IMR-90 (cell line): ENCODE measurements around the gene HORMAD2. TPM values are rescaled to one million over a fixed set of nuclear protein-coding genes. Genes with fewer than 3 reads are reported as not detected.

Experiments
- ATAC-seq: fragments of 200-7000 bp; cut with Tn5 transposase; 2 replicates; pipeline ENCODE4 v1.9.1; 2020; ENCODE audit warnings: low read depth, mild to moderate bottlenecking, moderate library complexity
- BruUV-seq: library from RNA; stranded (reverse); fragments of 400-500 nt; replicated peaks from 2 replicates; lab custom pipeline; 2021; lab: Mats Ljungman, UMichigan
- CTCF ChIA-PET: fragments of 300-600 bp; formaldehyde crosslinking; extraction: SDS; loops from one replicate; lab custom pipeline; 2021; ENCODE audit warnings: antibody characterized with exemption; lab: Yijun Ruan, JAX
- POLR2A ChIA-PET: fragments of 300-600 bp; sonication (Branson Sonifier 250); formaldehyde crosslinking; loops from one replicate; lab custom pipeline; 2022; ENCODE audit warnings: antibody characterized with exemption; ENCODE audit not compliant: unreplicated experiment; lab: Charles Lee
- DNase-seq: peaks from one replicate; pipeline ENCODE4 v3.0.0; 2013
- H2AFZ ChIP-seq: replicated peaks from 2 replicates; pipeline ENCODE3; 2013; ENCODE audit warnings: low read length, mild to moderate bottlenecking; ENCODE audit not compliant: poor library complexity
- H2AK5ac ChIP-seq: 2 replicates; pipeline ENCODE4 v1.6.1; 2013; ENCODE audit warnings: low read depth, low read length, inconsistent platforms
- H2AK9ac ChIP-seq: replicated peaks from 2 replicates; pipeline ENCODE3; 2013; ENCODE audit warnings: mild to moderate bottlenecking, low read depth, low read length, moderate library complexity; ENCODE audit not compliant: poor library complexity
- H2BK120ac ChIP-seq: 2 replicates; pipeline ENCODE4 v1.6.1; 2013; ENCODE audit warnings: low read depth, low read length, inconsistent platforms
- H2BK15ac ChIP-seq: 3 replicates; pipeline ENCODE4 v1.6.1; 2013; ENCODE audit warnings: low read depth, low read length, inconsistent platforms
- H2BK20ac ChIP-seq: 2 replicates; pipeline ENCODE4 v1.6.1; 2013; ENCODE audit warnings: low read depth, mild to moderate bottlenecking, inconsistent platforms, low read length, moderate library complexity
- H2BK5ac ChIP-seq: 2 replicates; pipeline ENCODE4 v1.6.1; 2013; ENCODE audit warnings: mild to moderate bottlenecking, low read depth, low read length, inconsistent platforms; ENCODE audit not compliant: poor library complexity, severe bottlenecking
- H3K14ac ChIP-seq: replicated peaks from 2 replicates; pipeline ENCODE4 v1.6.1; 2013; ENCODE audit warnings: low read depth, low read length, inconsistent platforms
- H3K18ac ChIP-seq: 2 replicates; pipeline ENCODE4 v1.6.1; 2013; ENCODE audit warnings: low read depth, low read length, control low read depth
- H3K23ac ChIP-seq: 2 replicates; pipeline ENCODE4 v1.6.1; 2013; ENCODE audit warnings: low read depth, low read length, inconsistent platforms
- H3K27ac ChIP-seq: 2 replicates; pipeline ENCODE4 v1.5.1; 2013; ENCODE audit warnings: mild to moderate bottlenecking, control low read depth, low read length; ENCODE audit not compliant: insufficient read depth
- H3K27me3 ChIP-seq: 2 replicates; pipeline ENCODE4 v1.6.1; 2013; ENCODE audit warnings: low read length; ENCODE audit not compliant: control insufficient read depth, insufficient read depth
- H3K36me3 ChIP-seq: 2 replicates; pipeline ENCODE4 v1.6.1; 2013; ENCODE audit warnings: low read length, mixed read lengths; ENCODE audit not compliant: control insufficient read depth, insufficient read depth
- H3K4ac ChIP-seq: 2 replicates; pipeline ENCODE4 v1.6.1; 2013; ENCODE audit warnings: low read depth, low read length, inconsistent platforms
- H3K4me1 ChIP-seq: 2 replicates; pipeline ENCODE4 v1.6.1; 2013; ENCODE audit warnings: low read length, mixed read lengths; ENCODE audit not compliant: control insufficient read depth, insufficient read depth
- H3K4me2 ChIP-seq: 2 replicates; pipeline ENCODE4 v1.6.1; 2013; ENCODE audit warnings: low read depth, mild to moderate bottlenecking, control low read depth, low read length, moderate library complexity
- H3K4me3 ChIP-seq: 2 replicates; pipeline ENCODE4 v1.5.1; 2013; ENCODE audit warnings: low read depth, mild to moderate bottlenecking, control low read depth, low read length, moderate library complexity; ENCODE audit not compliant: insufficient read depth
- H3K56ac ChIP-seq: 2 replicates; pipeline ENCODE4 v1.6.1; 2013; ENCODE audit warnings: low read length, inconsistent platforms; ENCODE audit not compliant: insufficient read depth; ENCODE audit errors: extremely low read depth
- H3K79me1 ChIP-seq, 2 experiments: 2 replicates each; pipeline ENCODE4 v1.6.1; 2013; ENCODE audit warnings: low read length in 2 of 2, inconsistent platforms in 1 of 2, low read depth in 1 of 2
- H3K9ac ChIP-seq: 2 replicates; pipeline ENCODE4 v1.6.1; 2013; ENCODE audit warnings: low read depth, low read length, control low read depth
- H3K9me1 ChIP-seq: 2 replicates; pipeline ENCODE4 v1.6.1; 2013; ENCODE audit warnings: low read length, inconsistent platforms; ENCODE audit not compliant: insufficient read depth
- H3K9me3 ChIP-seq: 2 replicates; pipeline ENCODE4 v1.6.1; 2013; ENCODE audit warnings: low read length; ENCODE audit not compliant: control insufficient read depth, insufficient read depth
- H4K20me1 ChIP-seq: 2 replicates; pipeline ENCODE4 v1.6.1; 2013; ENCODE audit warnings: low read length, inconsistent platforms; ENCODE audit not compliant: insufficient read depth
- H4K5ac ChIP-seq: 2 replicates; pipeline ENCODE4 v1.6.1; 2013; ENCODE audit warnings: mild to moderate bottlenecking, low read depth, low read length, control low read depth
- H4K8ac ChIP-seq, 2 experiments: 2 replicates each; pipeline ENCODE4 v1.6.1; 2013; ENCODE audit warnings: low read depth in 2 of 2, low read length in 2 of 2, control low read depth in 1 of 2, inconsistent platforms in 1 of 2
- H4K91ac ChIP-seq: 2 replicates; pipeline ENCODE4 v1.6.1; 2013; ENCODE audit warnings: low read depth, low read length, inconsistent platforms; ENCODE audit not compliant: insufficient read depth
- BHLHE40 ChIP-seq: fragments of 150-350 bp; IDR thresholded peaks from 2 replicates; pipeline ENCODE4 v1.6.1; 2016; ENCODE audit warnings: mild to moderate bottlenecking, low read depth, low read length
- CEBPB ChIP-seq: IDR thresholded peaks from 2 replicates; pipeline ENCODE4 v1.6.1; 2012; ENCODE audit warnings: low read depth, low read length, improper control_type of control experiment
- CHD1 ChIP-seq: IDR thresholded peaks from 2 replicates; pipeline ENCODE4 v1.6.1; 2012; ENCODE audit warnings: low read depth, low read length, improper control_type of control experiment
- FOS ChIP-seq: fragments of 150-350 bp; IDR thresholded peaks from 2 replicates; pipeline ENCODE4 v1.6.1; 2016; ENCODE audit warnings: low read depth, low read length
- MXI1 ChIP-seq: IDR thresholded peaks from 2 replicates; pipeline ENCODE4 v1.6.1; 2012; ENCODE audit warnings: low read depth, mild to moderate bottlenecking, low read length, moderate library complexity, borderline replicate concordance
- NFE2L2 ChIP-seq: fragments of 150-350 bp; IDR thresholded peaks from 2 replicates; pipeline ENCODE4 v1.6.1; 2016; ENCODE audit warnings: low read depth, mild to moderate bottlenecking, low read length
- POLR2A ChIP-seq: IDR thresholded peaks from 2 replicates; pipeline ENCODE4 v1.6.1; 2012; ENCODE audit warnings: mild to moderate bottlenecking, low read depth, low read length
- RAD21 ChIP-seq: IDR thresholded peaks from 2 replicates; pipeline ENCODE4 v1.6.1; 2012; ENCODE audit warnings: low read length, improper control_type of control experiment
- RCOR1 ChIP-seq: IDR thresholded peaks from 2 replicates; pipeline ENCODE4 v1.6.1; 2012; ENCODE audit warnings: mild to moderate bottlenecking, low read length, improper control_type of control experiment; ENCODE audit not compliant: insufficient replicate concordance
- RFX5 ChIP-seq: IDR thresholded peaks from 2 replicates; pipeline ENCODE4 v1.8.0; 2012; ENCODE audit warnings: low read depth, mild to moderate bottlenecking, low read length, moderate library complexity
- SMC3 ChIP-seq: fragments of 150-350 bp; IDR thresholded peaks from 2 replicates; pipeline ENCODE4 v1.6.1; 2016; ENCODE audit warnings: low read depth, mild to moderate bottlenecking, antibody characterized with exemption, low read length, moderate library complexity
- whole genome bisulfite sequencing, 2 experiments: methylation state at CpG; one replicate each; pipeline versions ENCODE4 v1.1.5 to v1.1.7; 2013; ENCODE audit warnings: missing lambda C conversion rate in 2 of 2; ENCODE audit not compliant: insufficient read length in 1 of 2; ENCODE audit errors: extremely low coverage in 2 of 2; 5-methylcytosine and 5-hydroxymethylcytosine counted together
- dilution Hi-C: fragments of 300-500 bp; cut with HindIII; formaldehyde crosslinking; loops from one replicate; pipeline ENCODE4 v1.14.3; 2018; ENCODE audit warnings: low sequenced_read_pairs; ENCODE audit not compliant: unreplicated experiment
- in situ Hi-C: fragments of 300-500 bp; cut with MboI; formaldehyde crosslinking; loops from 3 replicates; pipeline ENCODE4 v1.14.3; 2019; ENCODE audit warnings: low sequenced_read_pairs, inconsistent platforms, mixed read lengths
- intact Hi-C: fragments of 100-400 bp; cut with micrococcal nuclease; formaldehyde crosslinking; loops from 2 replicates; pipeline ENCODE4 v1.10.0; 2022
- polyA plus RNA-seq, 3 experiments: library from polyadenylated mRNA; depleted of rRNA; stranded (reverse); fragments of >200 nt; gene quantifications; 2 replicates each; pipeline ENCODE4 v1.2.3, GENCODE V29; 2012; ENCODE audit warnings: low replicate concordance in 1 of 3
- total RNA-seq: library from RNA; depleted of rRNA; stranded (reverse); fragments of >200 nt; gene quantifications from 2 replicates; pipeline ENCODE4 v1.2.3, GENCODE V29; 2012
- TF ChIP-seq, protein P1 (sequence below): conservative IDR thresholded peaks from 2 replicates; pipeline ENCODE4 v1.5.1; 2012; ENCODE audit warnings: mild to moderate bottlenecking, low read depth, low read length, improper control_type of control experiment

The HORMAD2 gene
- total and polyA plus RNA-seq, 2 of the 4 experiments (the other 2 are of a cell fraction) = not detected

DNA sequence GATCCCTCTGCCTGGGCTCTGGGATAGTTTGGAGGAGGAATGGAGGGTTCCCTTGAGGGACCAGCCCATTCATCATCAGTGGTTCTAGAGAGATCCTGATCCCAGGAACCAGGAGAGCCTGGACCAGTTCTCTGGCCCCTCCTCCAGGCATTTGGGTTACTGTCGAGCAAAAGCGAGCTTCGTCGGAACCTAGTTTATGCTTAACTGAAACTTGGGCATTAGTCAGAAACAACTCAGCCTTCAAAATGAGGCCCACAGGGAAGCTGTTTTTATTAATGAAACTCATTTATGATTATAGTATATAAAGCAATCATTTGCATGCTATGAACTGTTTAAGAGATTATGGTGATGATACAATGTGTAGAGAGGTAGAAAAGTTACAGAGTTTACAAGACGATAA lies 104.9 kb downstream of the HORMAD2 start:
- Histone ChIP-seq H2BK120ac (peak overlapping the region; percentile 97), H3K4me2 (peak overlapping the region; percentile 43), H2BK5ac (peak overlapping the region; percentile 64), H3K36me3 (no peaks in the 10 kb centered on the region), H3K79me1 (peaks cover 0 to 4% of the 10 kb centered on the region in 2 experiments; a peak in 1 of 4 replicates), H4K20me1 (no peaks in the 10 kb centered on the region), H4K5ac (peak overlapping the region; percentile 66), H2AK9ac (peak overlapping the region; percentile 76), H2BK20ac (peak overlapping the region; percentile 96), H4K91ac (peak overlapping the region; percentile 94), H3K4me3 (no peak overlapping the region), H3K56ac (no peak overlapping the region; the same call in 1 of the 2 replicates), H3K27ac (peak overlapping the region; percentile 81), H2BK15ac (peak overlapping the region; percentile 78; the same call in 2 of the 3 replicates), H3K9me3 (no peaks in the 10 kb centered on the region), H2AK5ac (peak overlapping the region; percentile 87), H3K27me3 (no peaks in the 10 kb centered on the region), H3K18ac (peak overlapping the region; percentile 86), H3K14ac (peak overlapping the region; percentile 95), H3K4me1 (peaks cover 21% of the 10 kb centered on the region), H3K4ac (peak overlapping the region; percentile 93), H3K23ac (peak overlapping the region; percentile 67; the same call in 1 of the 2 replicates), H4K8ac (peak overlapping the region; percentile 67 to 70), H3K9ac (peak overlapping the region; percentile 40; the same call in 1 of the 2 replicates), H2AFZ (peak overlapping the region; percentile 57), H3K9me1 (peaks cover 16% of the 10 kb centered on the region)
- TF ChIP-seq SMC3 = no peak
- TF ChIP-seq RFX5 = no peak
- TF ChIP-seq, protein P1, sequence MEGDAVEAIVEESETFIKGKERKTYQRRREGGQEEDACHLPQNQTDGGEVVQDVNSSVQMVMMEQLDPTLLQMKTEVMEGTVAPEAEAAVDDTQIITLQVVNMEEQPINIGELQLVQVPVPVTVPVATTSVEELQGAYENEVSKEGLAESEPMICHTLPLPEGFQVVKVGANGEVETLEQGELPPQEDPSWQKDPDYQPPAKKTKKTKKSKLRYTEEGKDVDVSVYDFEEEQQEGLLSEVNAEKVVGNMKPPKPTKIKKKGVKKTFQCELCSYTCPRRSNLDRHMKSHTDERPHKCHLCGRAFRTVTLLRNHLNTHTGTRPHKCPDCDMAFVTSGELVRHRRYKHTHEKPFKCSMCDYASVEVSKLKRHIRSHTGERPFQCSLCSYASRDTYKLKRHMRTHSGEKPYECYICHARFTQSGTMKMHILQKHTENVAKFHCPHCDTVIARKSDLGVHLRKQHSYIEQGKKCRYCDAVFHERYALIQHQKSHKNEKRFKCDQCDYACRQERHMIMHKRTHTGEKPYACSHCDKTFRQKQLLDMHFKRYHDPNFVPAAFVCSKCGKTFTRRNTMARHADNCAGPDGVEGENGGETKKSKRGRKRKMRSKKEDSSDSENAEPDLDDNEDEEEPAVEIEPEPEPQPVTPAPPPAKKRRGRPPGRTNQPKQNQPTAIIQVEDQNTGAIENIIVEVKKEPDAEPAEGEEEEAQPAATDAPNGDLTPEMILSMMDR = no peak
- no peak for TF ChIP-seq FOS
- TF ChIP-seq CEBPB = no peak
- TF ChIP-seq CHD1 = no peak
- no peak for TF ChIP-seq MXI1
- TF ChIP-seq NFE2L2 = no peak
- peak; percentile 18 for TF ChIP-seq RCOR1
- no peak for TF ChIP-seq RAD21
- no peak for TF ChIP-seq BHLHE40
- TF ChIP-seq POLR2A = 0 out of 2 replicates have a peak, but pooled peaks have one; percentile 35
- in situ Hi-C loops (no loop called here), dilution Hi-C loops (no loop called here), intact Hi-C loops (no loop called here)
- POLR2A ChIA-PET = interaction anchor here (0.7 to 1.2 kb wide), 3 partner anchors 10 to 24 kb away, joined by 4 to 15 read pairs (median 5); no protein-coding TSS in a partner anchor
- CTCF ChIA-PET = interaction anchor here (1.2 kb wide), 1 partner anchor 77 kb away, joined by 4 read pairs; no protein-coding TSS in a partner anchor
- no CpG with 5 or more reads among the region's 5 CpGs for WGBS, 2 experiments
- ATAC-seq = peak; percentile 37
- DNase-seq = peak; percentile 71
- BruUV-seq = no TSS peak
